GM21381 (cell line): ENCODE data around the gene RAB6B.

Source experiments
- ATAC-seq: cut with Tn5 transposase; IDR thresholded peaks from one replicate; pipeline ENCODE4 v1.9.1; 2021; ENCODE audit warnings: mild to moderate bottlenecking, moderate library complexity; ENCODE audit not compliant: unreplicated experiment

RAB6B gene

GRCh38 chr3:133838296-133838789, 57.3 kb downstream of the RAB6B start:
- no peak for ATAC-seq

GRCh38 chr3:133837487-133838295, 58.0 kb downstream of the RAB6B start:
- no peak for ATAC-seq

GRCh38 chr3:133836497-133837158, 59.1 kb downstream of the RAB6B start:
- ATAC-seq, result no peak

GRCh38 chr3:133835961-133836360, 59.7 kb downstream of the RAB6B start:
- ATAC-seq, result no peak

DNA sequence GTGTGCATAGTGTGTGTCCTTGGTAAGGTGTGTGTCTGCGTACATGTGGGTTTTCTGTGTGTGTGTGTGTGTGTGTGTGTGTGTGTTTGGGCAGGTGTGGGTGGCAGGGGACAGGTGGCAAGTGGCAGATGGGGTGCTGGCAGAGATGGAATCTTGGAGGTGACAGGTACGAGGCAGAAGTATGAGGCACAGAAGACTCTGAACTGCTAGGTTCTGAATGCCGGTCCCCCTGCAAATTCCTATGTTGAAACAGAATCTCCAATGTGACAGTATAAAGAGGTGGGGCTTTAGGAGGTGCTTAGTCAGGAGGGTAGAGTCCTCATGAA, 60.3 kb downstream of the RAB6B start:
- ATAC-seq, result no peak

GRCh38 chr3:133834621-133835417, 60.9 kb downstream of the RAB6B start:
- no peak for ATAC-seq

- ATAC-seq, result no peak
Measured at GRCh38 chr3:133833880-133834620, 61.6 kb downstream of the RAB6B start.

DNA sequence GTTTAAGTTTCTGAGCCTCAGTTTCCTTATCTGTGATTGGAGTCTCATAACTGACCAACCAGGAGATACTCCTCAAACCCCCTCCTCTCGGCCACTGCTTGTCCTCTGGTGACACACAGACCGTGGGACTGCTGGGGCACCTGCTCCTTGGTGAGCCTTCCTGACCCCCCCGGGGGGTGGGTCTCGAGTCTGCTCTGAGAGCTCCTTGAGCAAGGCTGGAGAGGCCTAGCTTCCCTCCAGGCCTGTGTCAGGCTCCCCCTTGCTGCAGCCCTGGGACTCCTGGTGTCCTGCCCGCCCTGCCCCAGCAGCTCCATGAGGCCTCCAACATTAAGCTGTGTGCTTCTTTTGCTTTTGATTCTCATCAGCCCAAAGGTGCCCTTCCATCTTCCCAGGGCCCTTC, 62.4 kb downstream of the RAB6B start:
- ATAC-seq, result no peak

GRCh38 chr3:133832802-133833144, 62.9 kb downstream of the RAB6B start:
- ATAC-seq, result no peak

- no peak for ATAC-seq
Measured at GRCh38 chr3:133831966-133832801, 63.5 kb downstream of the RAB6B start.

DNA sequence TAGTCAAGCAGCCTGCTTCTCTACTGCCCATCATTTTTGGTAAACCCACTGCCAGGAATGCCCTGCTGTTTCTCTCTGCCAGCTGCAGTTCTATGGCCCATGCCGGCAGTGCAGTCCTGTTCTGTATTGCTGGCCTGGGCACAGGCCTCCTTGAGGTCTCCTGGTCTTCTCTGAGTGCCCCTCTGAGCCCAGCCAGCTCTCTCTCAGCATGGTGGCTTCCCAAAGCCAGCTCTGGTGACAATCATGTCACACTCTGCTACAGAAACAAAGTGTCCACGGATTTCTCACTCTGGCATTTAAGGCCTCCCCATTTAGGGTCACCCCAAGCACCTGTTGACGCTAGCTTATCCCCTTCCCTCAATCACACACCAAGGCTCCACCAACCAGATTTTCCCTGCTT, 65.6 kb downstream of the RAB6B start:
- ATAC-seq, result no peak

DNA sequence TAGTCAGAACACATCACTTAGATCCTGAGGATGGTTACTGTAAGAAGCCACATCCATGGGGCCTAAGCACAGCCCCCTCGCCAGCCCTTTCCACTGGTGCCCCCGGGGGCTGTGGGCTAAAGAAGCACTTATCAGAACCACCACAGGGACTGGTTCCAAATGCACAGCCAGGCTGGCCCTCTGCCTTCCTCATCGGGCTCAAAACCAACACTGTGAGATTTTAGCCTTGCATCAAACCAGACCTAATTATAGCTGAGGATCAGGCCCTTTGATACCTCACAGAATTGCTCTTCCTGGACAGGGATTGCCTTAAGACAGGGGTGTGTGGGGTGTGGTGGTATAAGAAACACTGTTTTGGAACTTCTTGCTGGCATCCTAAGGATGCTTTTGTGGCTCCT, 66.4 kb downstream of the RAB6B start:
- no peak for ATAC-seq

GRCh38 chr3:133828576-133829309, 66.9 kb downstream of the RAB6B start:
- ATAC-seq, result no peak

DNA sequence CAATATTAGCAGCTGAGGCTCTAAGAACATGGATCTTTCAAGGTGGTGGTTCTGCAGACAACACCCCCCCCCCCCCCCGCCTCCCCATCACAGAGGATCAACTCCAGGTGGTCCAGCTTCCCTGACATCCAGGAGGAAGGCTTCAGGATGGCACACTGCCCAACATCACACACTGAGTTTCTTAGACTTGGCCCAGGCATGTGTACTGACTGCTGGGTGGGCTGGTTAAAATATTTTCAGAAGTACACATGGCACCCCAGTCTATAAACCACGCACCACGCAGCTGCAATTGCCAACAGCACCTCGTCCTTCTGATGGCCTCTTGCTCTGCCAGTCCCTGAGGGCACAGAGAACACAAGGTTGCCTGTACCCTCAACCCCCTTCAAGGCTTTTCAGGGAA, 68.0 kb downstream of the RAB6B start:
- ATAC-seq, result no peak

DNA sequence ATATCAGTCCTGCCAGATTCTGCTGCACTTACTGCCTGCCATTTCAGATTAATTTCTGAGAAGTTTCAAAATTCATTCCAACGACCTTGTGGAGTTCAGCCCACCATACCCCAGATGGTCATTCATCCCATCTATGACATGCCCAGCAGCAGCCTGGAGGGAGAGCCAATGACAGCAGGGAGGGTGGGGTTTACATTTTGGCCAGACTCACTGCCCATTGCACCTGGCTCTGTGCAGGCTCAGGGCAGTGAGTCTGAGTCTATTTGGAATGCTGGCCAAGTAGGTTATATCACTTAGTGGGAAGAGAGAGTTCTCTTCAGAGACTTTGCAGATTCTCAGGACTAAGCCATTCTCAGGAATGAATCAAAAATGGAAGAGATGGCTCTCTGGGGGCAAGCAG, 68.5 kb downstream of the RAB6B start:
- no peak for ATAC-seq

GRCh38 chr3:133825969-133826727, 69.5 kb downstream of the RAB6B start:
- no peak for ATAC-seq

DNA sequence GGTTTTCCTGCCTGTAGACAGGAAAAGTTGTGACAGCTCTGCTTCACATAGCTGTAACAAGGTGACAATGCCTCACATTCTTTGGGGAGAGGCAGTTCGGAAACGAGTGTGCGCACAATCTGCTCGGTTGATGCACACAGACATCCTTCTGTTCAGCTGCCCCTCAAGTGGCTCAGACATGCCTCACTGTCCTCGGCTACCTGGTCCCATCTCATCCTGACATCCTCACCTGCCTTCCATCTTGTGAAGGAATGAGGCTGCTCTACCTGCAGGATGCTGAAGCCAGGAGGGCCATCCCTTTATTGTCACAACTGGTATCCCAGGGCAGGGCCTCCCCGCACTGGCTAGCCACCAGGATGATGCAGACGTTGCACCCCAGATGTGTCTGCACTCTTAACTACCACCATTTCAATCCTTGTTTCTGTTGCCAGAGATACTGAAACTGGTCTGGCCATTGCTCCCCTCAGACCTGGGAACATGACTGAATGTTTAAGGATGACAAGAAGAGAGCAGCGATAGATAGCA, 70.7 kb downstream of the RAB6B start:
- no peak for ATAC-seq

GRCh38 chr3:133821767-133822638, 73.7 kb downstream of the RAB6B start:
- no peak for ATAC-seq
